VCaP (cell line): ENCODE data around the gene TRMT44.
A peak's percentile ranks its signal among the peaks of the same experiment; 100 is the strongest.

Experiments used
- H3K27ac ChIP-seq: fragments of 450-650 bp; 2 replicates; pipeline ENCODE4 v1.5.1; 2017
- TF ChIP-seq, protein P1 (sequence below): fragments of 450-650 bp; conservative IDR thresholded peaks from 2 replicates; pipeline ENCODE4 v1.5.1; 2017; ENCODE audit warnings: mild to moderate bottlenecking, moderate library complexity

TRMT44 gene, protein sequence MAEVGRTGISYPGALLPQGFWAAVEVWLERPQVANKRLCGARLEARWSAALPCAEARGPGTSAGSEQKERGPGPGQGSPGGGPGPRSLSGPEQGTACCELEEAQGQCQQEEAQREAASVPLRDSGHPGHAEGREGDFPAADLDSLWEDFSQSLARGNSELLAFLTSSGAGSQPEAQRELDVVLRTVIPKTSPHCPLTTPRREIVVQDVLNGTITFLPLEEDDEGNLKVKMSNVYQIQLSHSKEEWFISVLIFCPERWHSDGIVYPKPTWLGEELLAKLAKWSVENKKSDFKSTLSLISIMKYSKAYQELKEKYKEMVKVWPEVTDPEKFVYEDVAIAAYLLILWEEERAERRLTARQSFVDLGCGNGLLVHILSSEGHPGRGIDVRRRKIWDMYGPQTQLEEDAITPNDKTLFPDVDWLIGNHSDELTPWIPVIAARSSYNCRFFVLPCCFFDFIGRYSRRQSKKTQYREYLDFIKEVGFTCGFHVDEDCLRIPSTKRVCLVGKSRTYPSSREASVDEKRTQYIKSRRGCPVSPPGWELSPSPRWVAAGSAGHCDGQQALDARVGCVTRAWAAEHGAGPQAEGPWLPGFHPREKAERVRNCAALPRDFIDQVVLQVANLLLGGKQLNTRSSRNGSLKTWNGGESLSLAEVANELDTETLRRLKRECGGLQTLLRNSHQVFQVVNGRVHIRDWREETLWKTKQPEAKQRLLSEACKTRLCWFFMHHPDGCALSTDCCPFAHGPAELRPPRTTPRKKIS

DNA sequence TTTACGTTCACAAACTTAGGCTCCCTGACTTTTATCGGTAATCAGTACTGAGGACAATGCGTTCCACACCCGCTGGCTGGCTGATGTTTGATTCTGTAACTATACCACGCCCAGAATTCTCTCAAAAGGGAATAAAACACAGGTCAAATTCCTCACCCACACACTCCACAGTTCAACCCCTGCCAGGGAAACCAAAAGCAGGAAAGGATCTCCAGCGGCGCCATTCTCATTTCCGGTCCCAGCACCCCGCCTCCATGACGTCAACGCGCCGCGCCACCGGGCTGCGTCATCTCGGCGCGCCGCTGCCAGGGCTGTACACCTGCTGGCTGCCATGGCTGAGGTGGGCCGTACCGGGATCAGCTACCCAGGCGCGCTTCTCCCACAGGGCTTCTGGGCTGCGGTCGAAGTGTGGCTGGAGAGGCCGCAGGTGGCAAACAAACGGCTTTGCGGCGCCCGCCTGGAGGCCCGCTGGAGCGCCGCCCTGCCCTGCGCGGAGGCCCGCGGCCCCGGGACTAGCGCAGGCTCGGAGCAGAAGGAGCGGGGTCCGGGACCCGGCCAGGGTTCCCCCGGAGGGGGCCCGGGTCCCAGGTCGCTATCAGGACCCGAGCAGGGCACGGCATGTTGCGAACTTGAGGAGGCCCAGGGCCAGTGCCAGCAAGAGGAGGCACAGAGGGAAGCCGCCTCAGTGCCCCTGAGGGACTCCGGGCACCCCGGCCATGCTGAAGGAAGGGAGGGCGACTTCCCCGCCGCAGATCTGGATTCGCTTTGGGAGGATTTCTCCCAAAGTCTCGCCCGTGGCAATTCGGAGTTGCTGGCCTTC is at the start of gene TRMT44, which contains the start of gene ACOX3:
TRMT44 (plus strand) TSS at position 286 of the 820 bp plus-strand sequence; CDS start at position 332, 46 bp downstream.
ACOX3 (minus strand) TSS at position 232 of the 820 bp plus-strand sequence. CDS start 24,202 bp downstream, outside the sequence.
- H3K27ac ChIP-seq, result peak within 1 kb of the TSS; percentile 75
- TF ChIP-seq, protein P1, sequence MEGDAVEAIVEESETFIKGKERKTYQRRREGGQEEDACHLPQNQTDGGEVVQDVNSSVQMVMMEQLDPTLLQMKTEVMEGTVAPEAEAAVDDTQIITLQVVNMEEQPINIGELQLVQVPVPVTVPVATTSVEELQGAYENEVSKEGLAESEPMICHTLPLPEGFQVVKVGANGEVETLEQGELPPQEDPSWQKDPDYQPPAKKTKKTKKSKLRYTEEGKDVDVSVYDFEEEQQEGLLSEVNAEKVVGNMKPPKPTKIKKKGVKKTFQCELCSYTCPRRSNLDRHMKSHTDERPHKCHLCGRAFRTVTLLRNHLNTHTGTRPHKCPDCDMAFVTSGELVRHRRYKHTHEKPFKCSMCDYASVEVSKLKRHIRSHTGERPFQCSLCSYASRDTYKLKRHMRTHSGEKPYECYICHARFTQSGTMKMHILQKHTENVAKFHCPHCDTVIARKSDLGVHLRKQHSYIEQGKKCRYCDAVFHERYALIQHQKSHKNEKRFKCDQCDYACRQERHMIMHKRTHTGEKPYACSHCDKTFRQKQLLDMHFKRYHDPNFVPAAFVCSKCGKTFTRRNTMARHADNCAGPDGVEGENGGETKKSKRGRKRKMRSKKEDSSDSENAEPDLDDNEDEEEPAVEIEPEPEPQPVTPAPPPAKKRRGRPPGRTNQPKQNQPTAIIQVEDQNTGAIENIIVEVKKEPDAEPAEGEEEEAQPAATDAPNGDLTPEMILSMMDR, result no peak

DNA sequence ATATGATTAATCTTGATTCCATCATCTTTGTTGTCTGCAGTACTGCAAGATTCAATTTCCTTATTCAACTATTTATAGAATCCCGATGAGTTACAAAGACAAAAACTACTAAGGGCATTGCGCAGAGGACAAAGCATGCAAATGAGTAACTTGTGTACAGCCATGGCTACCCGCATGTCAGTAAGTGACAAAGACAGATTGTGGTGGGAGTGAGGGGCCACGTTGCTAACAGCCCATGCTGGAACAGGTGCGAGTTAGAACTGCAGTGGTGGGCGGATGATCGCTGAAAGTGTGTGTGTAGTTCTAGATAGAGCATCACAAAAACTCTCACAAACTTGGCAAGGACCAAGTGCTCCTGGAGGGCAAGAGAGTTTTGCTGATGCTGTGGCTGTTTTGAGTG is 49.5 kb upstream of the TRMT44 start:
- peak overlapping the region; percentile 41; the same call in 1 of the 2 replicates for H3K27ac ChIP-seq
- TF ChIP-seq, protein P1, result no peak

DNA sequence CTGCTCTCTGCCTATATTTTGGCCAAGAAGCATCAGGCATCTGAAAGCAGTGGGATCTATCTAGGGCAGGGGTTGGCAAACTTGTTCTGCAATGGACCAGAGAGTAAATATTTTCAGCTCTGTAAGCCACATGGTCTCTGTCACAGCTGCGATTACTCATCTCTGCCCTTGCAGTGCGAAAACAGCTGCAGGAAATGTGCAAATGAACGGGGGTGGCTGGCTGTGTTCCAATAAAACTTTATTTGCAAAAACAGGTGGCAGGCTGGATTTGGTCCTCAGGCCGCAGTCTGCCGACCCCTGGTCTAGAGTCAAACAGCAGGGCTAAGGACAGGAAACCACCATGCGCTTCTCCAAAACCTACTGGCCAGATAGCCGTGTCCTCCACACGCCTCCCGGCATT is 48.6 kb upstream of the TRMT44 start:
- TF ChIP-seq, protein P1, result no peak
- H3K27ac ChIP-seq, result peak overlapping the region; percentile 41

DNA sequence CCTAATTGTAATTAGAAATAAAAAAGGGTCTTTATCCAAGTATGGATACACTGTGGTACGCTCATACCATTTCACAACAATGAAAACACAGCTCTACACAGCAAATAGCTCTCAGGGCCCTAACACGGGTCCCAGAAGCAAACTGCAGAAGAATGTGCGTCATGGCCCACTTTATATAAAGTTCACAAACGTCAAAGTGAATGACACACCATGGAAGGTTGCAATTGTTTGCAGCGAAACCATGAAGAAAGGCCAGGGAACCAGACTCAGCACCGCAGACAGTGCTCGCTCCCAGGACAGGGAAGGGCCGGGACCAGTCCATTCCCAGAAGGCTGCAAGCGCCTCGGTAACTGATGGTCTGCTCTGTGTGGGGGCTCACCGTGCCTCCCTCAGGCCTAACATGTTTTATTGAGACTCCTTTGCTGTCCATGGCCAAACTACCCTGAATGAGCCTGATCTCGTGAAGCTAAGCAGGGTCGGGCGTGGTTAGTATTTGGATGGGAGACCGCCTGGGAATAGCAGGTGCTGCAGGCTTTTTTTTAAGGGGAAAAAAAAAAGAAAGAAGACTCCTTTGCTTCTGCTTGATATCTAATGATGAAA is 47.9 kb upstream of the TRMT44 start:
- H3K27ac ChIP-seq, result peak overlapping the region; percentile 41; the same call in 1 of the 2 replicates
- TF ChIP-seq, protein P1, result no peak

DNA sequence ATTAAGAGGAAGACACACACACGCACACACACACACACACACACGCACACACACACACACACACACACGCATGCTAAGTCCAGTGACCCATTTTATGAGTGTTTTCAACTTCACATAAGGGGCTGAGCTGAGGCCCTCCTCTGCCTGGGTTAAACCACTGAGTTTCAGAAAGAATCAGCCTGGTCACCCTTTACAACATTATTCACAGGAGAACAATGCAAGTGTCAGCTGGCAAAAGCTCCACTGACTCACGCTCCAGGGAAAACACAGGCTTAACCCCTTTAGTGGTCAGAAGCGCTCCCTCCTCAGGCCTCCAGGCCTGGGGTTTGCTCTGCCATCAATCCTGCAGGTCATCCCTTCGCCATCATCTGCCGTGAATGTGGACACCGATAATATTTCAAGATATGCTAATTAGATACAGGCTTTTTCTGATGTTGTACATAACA is 47.0 kb upstream of the TRMT44 start:
- TF ChIP-seq, protein P1, result no peak

DNA sequence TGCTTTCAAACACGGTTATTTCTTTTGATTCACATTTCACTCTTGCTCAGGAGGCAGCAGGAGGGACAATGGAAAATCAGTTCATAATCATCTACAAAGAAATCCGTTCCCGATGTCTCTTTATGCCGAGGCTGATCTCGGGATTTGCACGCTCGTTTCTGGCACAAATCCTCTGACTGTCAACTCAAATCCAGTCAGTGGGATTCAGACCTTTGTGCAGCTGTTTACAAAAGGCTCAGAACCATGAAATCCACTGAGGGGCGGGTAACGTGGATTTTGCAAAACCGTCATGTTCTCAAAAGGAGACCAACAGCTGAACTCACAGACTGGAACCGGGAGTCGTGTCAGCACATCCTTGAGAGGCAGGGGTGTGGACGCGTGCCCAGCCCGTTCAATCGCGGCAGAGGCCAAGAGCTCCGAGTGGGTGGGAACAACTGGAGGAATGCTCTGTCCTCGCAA is 46.5 kb upstream of the TRMT44 start:
- no peak overlapping the region for H3K27ac ChIP-seq
- TF ChIP-seq, protein P1, result no peak

More for the DNA sequence above, 47.0 kb upstream of the TRMT44 start:
- H3K27ac ChIP-seq, result no peak overlapping the region
